GM12878 (cell line): ENCODE data around the gene HCRT. TPM values are rescaled to one million over a fixed set of nuclear protein-coding genes. Genes with fewer than 3 reads are reported as not detected.

Experiments used
- ATAC-seq: fragments of 200-7000 bp; cut with Tn5 transposase; 3 replicates; pipeline ENCODE4 v1.9.1; 2020; ENCODE audit warnings: mild to moderate bottlenecking, moderate library complexity
- BruUV-seq: library from RNA; stranded (reverse); fragments of 400-500 nt; replicated peaks from 2 replicates; lab custom pipeline; 2021; lab: Mats Ljungman, UMichigan
- CTCF ChIA-PET: fragments of 300-600 bp; sonication (Branson Sonifier 250); formaldehyde crosslinking; extraction: SDS; loops from one replicate; lab custom pipeline; 2021; ENCODE audit warnings: inconsistent platforms; lab: Yijun Ruan, JAX
- POLR2A ChIA-PET: fragments of 350-600 bp; formaldehyde crosslinking; extraction: SDS; loops from one replicate; lab custom pipeline; 2021; ENCODE audit warnings: inconsistent platforms; lab: Charles Lee
- RAD21 ChIA-PET: fragments of 300-600 bp; sonication (Branson Sonifier 250); formaldehyde crosslinking; loops from one replicate; lab custom pipeline; 2023; ENCODE audit warnings: antibody characterized with exemption; ENCODE audit not compliant: unreplicated experiment; lab: Charles Lee
- SMC1A ChIA-PET: fragments of 300-600 bp; sonication (Branson Sonifier 250); formaldehyde crosslinking; loops from one replicate; lab custom pipeline; 2023; ENCODE audit not compliant: unreplicated experiment, uncharacterized antibody; lab: Charles Lee
- DNase-seq: peaks from one replicate; pipeline ENCODE4 v3.0.0-alpha.2; 2011; ENCODE audit warnings: low read depth, low spot score
- FAIRE-seq: peaks from 3 replicates; lab custom pipeline; 2011; peaks lifted over from hg19 to GRCh38; lab: Jason Lieb, UNC
- H2AFZ ChIP-seq: 2 replicates; pipeline ENCODE4 v1.6.0; 2011; ENCODE audit warnings: low read depth, low read length, control low read depth; ENCODE audit not compliant: control insufficient read depth
- H3K27ac ChIP-seq: 2 replicates; pipeline ENCODE4 v1.5.1; 2011; ENCODE audit warnings: control low read depth; ENCODE audit not compliant: control insufficient read depth, insufficient read depth
- H3K27me3 ChIP-seq, 2 experiments: replicated peaks in 1 of 2; 2 replicates each; pipeline versions ENCODE4 v1.6.0 to v1.6.1; 2011; ENCODE audit warnings: low read length in 1 of 2; ENCODE audit not compliant: control insufficient read depth in 2 of 2, insufficient read depth in 2 of 2
- H3K36me3 ChIP-seq, 2 experiments: 2 replicates each; pipeline ENCODE4 v1.5.1; 2011; ENCODE audit warnings: low read length in 1 of 2; ENCODE audit not compliant: control insufficient read depth in 2 of 2, insufficient read depth in 2 of 2
- H3K4me1 ChIP-seq: 2 replicates; pipeline ENCODE4 v1.6.1; 2011; ENCODE audit warnings: mild to moderate bottlenecking, low read length, moderate library complexity, mixed read lengths; ENCODE audit not compliant: control insufficient read depth, insufficient read depth
- H3K4me2 ChIP-seq: 2 replicates; pipeline ENCODE4 v1.6.0; 2011; ENCODE audit warnings: control low read depth; ENCODE audit not compliant: control insufficient read depth, insufficient read depth
- H3K4me3 ChIP-seq: fragments of 200-600 bp; sonication (generic); 2 replicates; pipeline ENCODE4 v1.5.1; 2016
- H3K79me2 ChIP-seq: 2 replicates; pipeline ENCODE4 v1.6.0; 2011; ENCODE audit warnings: low read length; ENCODE audit not compliant: control insufficient read depth, insufficient read depth
- H3K9ac ChIP-seq: 2 replicates; pipeline ENCODE4 v1.8.0; 2011; ENCODE audit warnings: low read length, control low read depth, mixed read lengths; ENCODE audit not compliant: control insufficient read depth, insufficient read depth
- H3K9me3 ChIP-seq: replicated peaks from 3 replicates; pipeline ENCODE4 v1.5.1; 2011; ENCODE audit warnings: mild to moderate bottlenecking, low read length; ENCODE audit not compliant: control insufficient read depth, insufficient read depth
- H4K20me1 ChIP-seq: 2 replicates; pipeline ENCODE4 v1.6.0; 2011; ENCODE audit not compliant: control insufficient read depth, insufficient read depth
- ATF2 ChIP-seq: IDR thresholded peaks from 2 replicates; pipeline ENCODE4 v1.6.1; 2012; ENCODE audit warnings: low read length, inconsistent platforms
- ATF3 ChIP-seq: IDR thresholded peaks from 2 replicates; pipeline ENCODE4 v1.6.1; 2011; ENCODE audit warnings: low read depth, mild to moderate bottlenecking, low read length, moderate library complexity, borderline replicate concordance; ENCODE audit errors: extremely low read depth
- BACH1 ChIP-seq: fragments of 450-650 bp; IDR thresholded peaks from 2 replicates; pipeline ENCODE4 v1.6.1; 2017; ENCODE audit warnings: mild to moderate bottlenecking, borderline replicate concordance
- CREM ChIP-seq: IDR thresholded peaks from 2 replicates; pipeline ENCODE4 v1.6.1; 2014; ENCODE audit warnings: antibody characterized with exemption, low read depth
- EZH2 ChIP-seq: IDR thresholded peaks from 2 replicates; pipeline ENCODE4 v1.6.1; 2012; ENCODE audit warnings: low read depth, mild to moderate bottlenecking, control low read depth, inconsistent platforms, low read length, borderline replicate concordance; ENCODE audit not compliant: control insufficient read depth
- FOXK2 ChIP-seq: fragments of 450-650 bp; IDR thresholded peaks from 2 replicates; pipeline ENCODE4 v1.6.1; 2017; ENCODE audit warnings: mild to moderate bottlenecking, moderate library complexity
- HDAC6 ChIP-seq: fragments of 200-600 bp; sonication (generic); IDR thresholded peaks from one replicate; pipeline ENCODE4 v1.8.0; 2017; ENCODE audit warnings: antibody characterized with exemption; ENCODE audit not compliant: unreplicated experiment
- IKZF2 ChIP-seq, 2 experiments: fragments of 450-650 bp; IDR thresholded peaks; 2 replicates each; pipeline ENCODE4 v1.6.1; 2017; ENCODE audit warnings: mild to moderate bottlenecking in 2 of 2, moderate library complexity in 2 of 2
- IRF3 ChIP-seq: fragments of 450-650 bp; IDR thresholded peaks from 2 replicates; pipeline ENCODE4 v1.6.1; 2014; ENCODE audit warnings: mild to moderate bottlenecking
- JUND ChIP-seq: IDR thresholded peaks from 2 replicates; pipeline ENCODE4 v1.6.1; 2012; ENCODE audit warnings: low read depth, mild to moderate bottlenecking, low read length, improper control_type of control experiment, moderate library complexity
- MTA3 ChIP-seq: IDR thresholded peaks from 2 replicates; pipeline ENCODE4 v1.6.1; 2012; ENCODE audit warnings: low read length, inconsistent platforms, borderline replicate concordance
- PKNOX1 ChIP-seq: fragments of 450-650 bp; IDR thresholded peaks from 2 replicates; pipeline ENCODE4 v1.6.1; 2016; ENCODE audit warnings: mild to moderate bottlenecking
- RB1 ChIP-seq: fragments of 450-650 bp; formaldehyde crosslinking; IDR thresholded peaks from 2 replicates; pipeline ENCODE4 v1.6.1; 2017; ENCODE audit warnings: mild to moderate bottlenecking, borderline replicate concordance
- RBBP5 ChIP-seq: fragments of 200-600 bp; sonication (generic); conservative IDR thresholded peaks from 2 replicates; pipeline ENCODE4 v1.6.1; 2016
- RUNX3 ChIP-seq: IDR thresholded peaks from 2 replicates; pipeline ENCODE4 v1.6.1; 2012; ENCODE audit warnings: low read length, inconsistent platforms
- STAT3 ChIP-seq: IDR thresholded peaks from 2 replicates; pipeline ENCODE4 v1.6.1; 2011; ENCODE audit warnings: low read depth, low read length, improper control_type of control experiment
- WRNIP1 ChIP-seq: IDR thresholded peaks from 2 replicates; pipeline ENCODE4 v1.6.1; 2011; ENCODE audit warnings: low read depth, low read length, improper control_type of control experiment, borderline replicate concordance
- YBX1 ChIP-seq: fragments of 450-650 bp; IDR thresholded peaks from 2 replicates; pipeline ENCODE4 v1.6.1; 2016; ENCODE audit warnings: antibody characterized with exemption
- WGBS: methylation state at CpG from one replicate; pipeline ENCODE4 v1.1.6; 2016; ENCODE audit warnings: low lambda C conversion rate; ENCODE audit not compliant: insufficient replicate concordance, insufficient coverage; ENCODE audit errors: missing lambda C conversion rate; 5-methylcytosine and 5-hydroxymethylcytosine counted together
- in situ Hi-C: fragments of 300-500 bp; cut with MboI; formaldehyde crosslinking; loops from 9 replicates; pipeline ENCODE4 v1.14.3; 2018; ENCODE audit warnings: mixed read lengths
- intact Hi-C: fragments of 100-400 bp; cut with micrococcal nuclease; formaldehyde crosslinking; loops from one replicate; pipeline ENCODE4 v1.14.2; 2022; ENCODE audit not compliant: unreplicated experiment
- polyA plus RNA-seq, 11 experiments: library from polyadenylated mRNA; depleted of rRNA in 4 of 11; unstranded in 6 of 11; stranded (reverse) in 5 of 11; fragments of >200 nt; fragmentation: Nextera tagmentation in 4 of 11; fragmentation: Illumina TruSeq in 1 of 11; extraction: Ambion mirVana in 4 of 11; extraction: Trizol in 1 of 11; gene quantifications; 1 replicate in 1 of 11; 2 replicates in 10 of 11; pipeline versions ENCODE4 v1.2.1 to v1.2.3, GENCODE V29; 2011 to 2016; ENCODE audit warnings: inconsistent platforms in 2 of 11, missing spikeins in 2 of 11, low read depth in 1 of 11
- total RNA-seq, 4 experiments: library from RNA; depleted of rRNA in 3 of 4; stranded (reverse); fragments of >200 nt in 3 of 4; fragmentation: Illumina TruSeq in 1 of 4; extraction: Trizol in 1 of 4; gene quantifications; 2 replicates each; pipeline versions ENCODE4 v1.2.1 to v1.2.3, GENCODE V29; 2013 to 2021

HCRT gene
- total and polyA plus RNA-seq, 10 of the 15 experiments (the other 5 are each of a cell fraction or from before 2014, with no cell fraction given): 0.41 TPM; not detected in 9

- H3K9me3 ChIP-seq: no peaks in the 10 kb centered on the region
- no peaks in the 10 kb centered on the region for H4K20me1 ChIP-seq
- CTCF ChIA-PET: interaction anchor here (0.6 to 1.0 kb wide), 3 partner anchors 19 to 247 kb away, joined by 3 read pairs; partner anchors contain the start of gene GHDC
- H3K9ac ChIP-seq: no peak overlapping the region
- RAD21 ChIA-PET: interaction anchor here (0.7 to 1.1 kb wide), 2 partner anchors 22 to 29 kb away, joined by 3 read pairs; no protein-coding TSS in a partner anchor
- no peaks in the 10 kb centered on the region for H3K36me3 ChIP-seq
- no TSS peak for BruUV-seq
- no peak overlapping the region for H3K27ac ChIP-seq
- SMC1A ChIA-PET: no interaction called here
- no peak overlapping the region for H3K4me2 ChIP-seq
- POLR2A ChIA-PET: interaction anchor here (0.6 to 1.0 kb wide), 5 partner anchors 24 to 317 kb away, joined by 3 to 5 read pairs (median 5); no protein-coding TSS in a partner anchor
- H3K79me2 ChIP-seq: no peaks in the 10 kb centered on the region
- TF ChIP-seq JUND (no peak), MTA3 (no peak), PKNOX1 (no peak), ATF2 (no peak), IRF3 (no peak), STAT3 (no peak), RB1 (no peak), RUNX3 (no peak), RBBP5 (no peak), IKZF2 (IDR thresholded peaks at IDR 0.05) (no peak), WRNIP1 (no peak), ATF3 (no peak), YBX1 (no peak), BACH1 (no peak), CREM (no peak), FOXK2 (no peak), HDAC6 (no peak), EZH2 (no peak)
- 71% methylated on average over 14 of the region's 14 CpGs for WGBS
- no peaks in the 10 kb centered on the region for H3K27me3 ChIP-seq
- DNase-seq: no peak
- no peak for ATAC-seq
- intact Hi-C loops: no loop called here
- no peak overlapping the region for H3K4me3 ChIP-seq
- H2AFZ ChIP-seq: no peak overlapping the region
- in situ Hi-C loops: no loop called here
- FAIRE-seq: no peak
- peaks cover 9% of the 10 kb centered on the region for H3K4me1 ChIP-seq
These were observed 25.3 kb downstream of the HCRT start for GRCh38 chr17:42159796-42160530.
